Thymus (tissue), 11 donors: ENCODE measurements around the gene CYBC1. TPM values are rescaled to one million over a fixed set of nuclear protein-coding genes. Genes with fewer than 3 reads are reported as not detected.

Experiments used
- DNase-seq, 9 donors: peaks; one replicate each; pipeline ENCODE4 v3.0.0-alpha.2; 2013; ENCODE audit warnings: low spot score in 9 of 9, low read depth in 6 of 9, missing footprints in 1 of 9
- H3K27ac ChIP-seq, 2 donors: one replicate each; pipeline ENCODE4 v1.5.1; 2013; ENCODE audit warnings: control low read depth in 1 of 2, low read depth in 1 of 2, low read length in 1 of 2, mild to moderate bottlenecking in 1 of 2, moderate library complexity in 1 of 2
- H3K27me3 ChIP-seq, 2 donors: one replicate each; pipeline ENCODE4 v1.5.1; 2013; ENCODE audit warnings: low read length in 1 of 2; ENCODE audit not compliant: control insufficient read depth in 2 of 2, insufficient read depth in 1 of 2
- H3K36me3 ChIP-seq, 2 donors: one replicate each; pipeline ENCODE4 v1.5.1; 2013; ENCODE audit warnings: low read length in 1 of 2, mild to moderate bottlenecking in 1 of 2, moderate library complexity in 1 of 2; ENCODE audit not compliant: control insufficient read depth in 2 of 2, insufficient read depth in 2 of 2
- H3K4me1 ChIP-seq, 2 donors: one replicate each; pipeline ENCODE4 v1.5.1; 2013; ENCODE audit warnings: low read length in 2 of 2; ENCODE audit not compliant: control insufficient read depth in 2 of 2, insufficient read depth in 2 of 2
- H3K4me3 ChIP-seq, 2 donors: one replicate each; pipeline ENCODE4 v1.5.1; 2013; ENCODE audit warnings: low read length in 2 of 2, control low read depth in 1 of 2, mild to moderate bottlenecking in 1 of 2
- H3K9me3 ChIP-seq, 2 donors: one replicate each; pipeline ENCODE4 v1.5.1; 2013; ENCODE audit warnings: low read length in 1 of 2, mild to moderate bottlenecking in 1 of 2; ENCODE audit not compliant: control insufficient read depth in 2 of 2, insufficient read depth in 1 of 2
- WGBS: extraction: QIAGEN DNeasy Blood & Tissue Kit; methylation state at CpG from one replicate; pipeline ENCODE4 v1.1.7; 2013; 5-methylcytosine and 5-hydroxymethylcytosine counted together
- polyA plus RNA-seq: library from polyadenylated mRNA; stranded (reverse); fragments of 200-250 nt; gene quantifications from one replicate; pipeline ENCODE4 v1.2.3, GENCODE V29; 2013
- total RNA-seq: library from RNA; stranded (reverse); fragments of 120-200 nt; gene quantifications from one replicate; pipeline ENCODE4 v1.2.4, GENCODE V29; 2013
- donor health status: healthy.

CYBC1 gene
- total and polyA plus RNA-seq, 2 donors, result 80.7 to 103 TPM

GRCh38 chr17:82392941-82393340 is 57.6 kb downstream of the CYBC1 start:
- DNase-seq, result no peak
- H3K27ac ChIP-seq, result no peak overlapping the region
- no peak overlapping the region for H3K4me3 ChIP-seq
- no peaks in the 10 kb centered on the region for H3K4me1 ChIP-seq
- peaks cover 2 to 19% of the 10 kb centered on the region in 2 donors for H3K36me3 ChIP-seq
- peaks cover 0 to 4% of the 10 kb centered on the region in 2 donors for H3K27me3 ChIP-seq
- H3K9me3 ChIP-seq, result no peaks in the 10 kb centered on the region
- 97% methylated on average over 15 of the region's 15 CpGs for WGBS

Other genes starting within 250 kb of the CYBC1 start
- gene CCDC57, start 237.9 kb downstream of the CYBC1 start, total RNA-seq, result 39.3 TPM
- gene CCDC57, start 237.9 kb downstream of the CYBC1 start, polyA plus RNA-seq, result 122 TPM
- 17.3 TPM for gene SLC16A3, start 221.7 kb downstream of the CYBC1 start, total RNA-seq
- gene SLC16A3, start 221.7 kb downstream of the CYBC1 start, polyA plus RNA-seq, result 30.2 TPM
- gene CSNK1D, start 177.1 kb downstream of the CYBC1 start, total RNA-seq, result 16.2 TPM
- gene CSNK1D, start 177.1 kb downstream of the CYBC1 start, polyA plus RNA-seq, result 113 TPM
- 67.9 TPM for gene CD7, start 133.1 kb downstream of the CYBC1 start, total RNA-seq
- gene CD7, start 133.1 kb downstream of the CYBC1 start, polyA plus RNA-seq, result 153 TPM
- gene SECTM1, start 117.0 kb downstream of the CYBC1 start, total RNA-seq, result 7.5 TPM
- 11.7 TPM for gene SECTM1, start 117.0 kb downstream of the CYBC1 start, polyA plus RNA-seq
- 0.57 TPM for gene TEX19, start 91.5 kb downstream of the CYBC1 start, total RNA-seq
- 0.02 TPM for gene TEX19, start 91.5 kb downstream of the CYBC1 start, polyA plus RNA-seq
- 0.33 TPM for gene UTS2R, start 79.0 kb downstream of the CYBC1 start, total RNA-seq
- 0.07 TPM for gene UTS2R, start 79.0 kb downstream of the CYBC1 start, polyA plus RNA-seq
- gene HEXD, start 32.4 kb downstream of the CYBC1 start, total RNA-seq, result 15.9 TPM
- gene HEXD, start 32.4 kb downstream of the CYBC1 start, polyA plus RNA-seq, result 186 TPM
- gene OGFOD3, start 32.2 kb downstream of the CYBC1 start, total RNA-seq, result 11.2 TPM
- gene OGFOD3, start 32.2 kb downstream of the CYBC1 start, polyA plus RNA-seq, result 14.1 TPM
- 60.0 TPM for gene NARF, start 8.0 kb upstream of the CYBC1 start, total RNA-seq
- gene NARF, start 8.0 kb upstream of the CYBC1 start, polyA plus RNA-seq, result 137 TPM
- 30.9 TPM for gene FOXK2, start 69.0 kb upstream of the CYBC1 start, total RNA-seq
- 31.1 TPM for gene FOXK2, start 69.0 kb upstream of the CYBC1 start, polyA plus RNA-seq
- gene WDR45B, start 197.7 kb upstream of the CYBC1 start, total RNA-seq, result 33.0 TPM
- gene WDR45B, start 197.7 kb upstream of the CYBC1 start, polyA plus RNA-seq, result 67.0 TPM
- gene RAB40B, start 247.9 kb upstream of the CYBC1 start, total RNA-seq, result 1.7 TPM
- 8.4 TPM for gene RAB40B, start 247.9 kb upstream of the CYBC1 start, polyA plus RNA-seq